ENCODE measurements around the gene FKBP4. TPM values are rescaled to one million over a fixed set of nuclear protein-coding genes. Genes with fewer than 3 reads are reported as not detected.

FKBP4 gene
- polyA plus RNA-seq, 1 experiment, result 34.1 TPM

DNA sequence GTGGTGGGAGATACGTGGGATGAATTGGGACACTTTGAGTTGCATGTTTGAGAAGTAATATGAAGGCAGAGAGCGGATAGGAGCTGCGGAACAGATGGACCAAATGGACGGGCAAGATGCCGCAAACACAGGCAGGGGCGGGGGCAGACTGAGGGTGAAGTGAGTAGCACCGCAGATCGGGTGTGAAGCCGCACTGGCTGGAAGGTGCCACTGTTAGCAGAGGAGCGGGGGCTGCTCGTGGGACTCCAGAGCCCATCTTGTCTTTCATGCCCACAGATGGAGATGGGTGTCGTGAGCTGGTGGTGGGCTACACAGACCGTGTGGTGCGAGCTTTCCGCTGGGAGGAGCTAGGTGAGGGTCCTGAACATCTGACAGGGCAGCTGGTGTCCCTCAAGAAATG, 25.0 kb downstream of the FKBP4 start:
- no peak for DNase-seq (ENCODE audit: low read depth, low spot score)
- no peak overlapping the region for H3K27ac ChIP-seq (ENCODE audit: low read depth, low read length)
- no peaks in the 10 kb centered on the region for H3K27me3 ChIP-seq (ENCODE audit: control insufficient read depth, insufficient read depth, low read length)
- ChIA-PET CTCF (interaction anchor here (0.7 to 1.2 kb wide), 2 partner anchors 15 to 221 kb away, joined by 3 to 4 read pairs; partner anchors contain the start of gene NRIP2), POLR2A (interaction anchor here (0.6 kb wide), 1 partner anchor 209 kb away, joined by 4 read pairs; no protein-coding TSS in a partner anchor)
- TF ChIP-seq, protein P1, sequence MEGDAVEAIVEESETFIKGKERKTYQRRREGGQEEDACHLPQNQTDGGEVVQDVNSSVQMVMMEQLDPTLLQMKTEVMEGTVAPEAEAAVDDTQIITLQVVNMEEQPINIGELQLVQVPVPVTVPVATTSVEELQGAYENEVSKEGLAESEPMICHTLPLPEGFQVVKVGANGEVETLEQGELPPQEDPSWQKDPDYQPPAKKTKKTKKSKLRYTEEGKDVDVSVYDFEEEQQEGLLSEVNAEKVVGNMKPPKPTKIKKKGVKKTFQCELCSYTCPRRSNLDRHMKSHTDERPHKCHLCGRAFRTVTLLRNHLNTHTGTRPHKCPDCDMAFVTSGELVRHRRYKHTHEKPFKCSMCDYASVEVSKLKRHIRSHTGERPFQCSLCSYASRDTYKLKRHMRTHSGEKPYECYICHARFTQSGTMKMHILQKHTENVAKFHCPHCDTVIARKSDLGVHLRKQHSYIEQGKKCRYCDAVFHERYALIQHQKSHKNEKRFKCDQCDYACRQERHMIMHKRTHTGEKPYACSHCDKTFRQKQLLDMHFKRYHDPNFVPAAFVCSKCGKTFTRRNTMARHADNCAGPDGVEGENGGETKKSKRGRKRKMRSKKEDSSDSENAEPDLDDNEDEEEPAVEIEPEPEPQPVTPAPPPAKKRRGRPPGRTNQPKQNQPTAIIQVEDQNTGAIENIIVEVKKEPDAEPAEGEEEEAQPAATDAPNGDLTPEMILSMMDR (IDR thresholded peaks at IDR 0.05; ENCODE audit: low read depth, low read length), result no peak
- H3K9me3 ChIP-seq (ENCODE audit: control insufficient read depth, insufficient read depth, low read length), result no peaks in the 10 kb centered on the region; the same call in 1 of the 2 replicates
- H3K4me3 ChIP-seq (ENCODE audit: low read depth, low read length), result no peak overlapping the region

DNA sequence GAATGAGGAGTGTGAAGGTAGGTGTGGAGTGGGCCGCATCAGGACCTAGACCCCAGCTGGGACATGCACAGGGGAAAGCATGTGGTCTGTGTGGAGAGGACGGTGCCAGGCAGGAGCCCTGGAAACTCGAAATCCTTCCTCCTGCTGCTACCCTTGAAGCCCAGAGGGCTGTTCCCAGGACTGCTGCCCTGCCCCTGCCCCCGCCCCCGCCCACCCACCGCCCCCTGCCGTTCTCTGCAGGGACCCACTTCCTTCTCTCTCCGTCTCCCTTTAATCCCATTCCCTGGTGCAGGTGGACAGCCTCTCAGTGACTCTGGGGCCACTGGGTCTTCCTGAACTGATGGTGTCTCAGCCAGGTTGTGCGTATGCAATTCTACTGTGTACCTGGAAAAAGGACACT, 25.7 kb downstream of the FKBP4 start:
- no peaks in the 10 kb centered on the region for H3K27me3 ChIP-seq (ENCODE audit: control insufficient read depth, insufficient read depth, low read length)
- no peak overlapping the region for H3K27ac ChIP-seq (ENCODE audit: low read depth, low read length)
- CTCF ChIA-PET, result interaction anchor here (1.2 kb wide), 1 partner anchor 221 kb away, joined by 3 read pairs; no protein-coding TSS in a partner anchor
- POLR2A ChIA-PET, result no interaction called here
- TF ChIP-seq, protein P1 (IDR thresholded peaks at IDR 0.05; ENCODE audit: low read depth, low read length), result no peak
- no peak for DNase-seq (ENCODE audit: low read depth, low spot score)
- H3K4me3 ChIP-seq (ENCODE audit: low read depth, low read length), result no peak overlapping the region
- H3K9me3 ChIP-seq (ENCODE audit: control insufficient read depth, insufficient read depth, low read length), result no peaks in the 10 kb centered on the region; the same call in 1 of the 2 replicates

DNA sequence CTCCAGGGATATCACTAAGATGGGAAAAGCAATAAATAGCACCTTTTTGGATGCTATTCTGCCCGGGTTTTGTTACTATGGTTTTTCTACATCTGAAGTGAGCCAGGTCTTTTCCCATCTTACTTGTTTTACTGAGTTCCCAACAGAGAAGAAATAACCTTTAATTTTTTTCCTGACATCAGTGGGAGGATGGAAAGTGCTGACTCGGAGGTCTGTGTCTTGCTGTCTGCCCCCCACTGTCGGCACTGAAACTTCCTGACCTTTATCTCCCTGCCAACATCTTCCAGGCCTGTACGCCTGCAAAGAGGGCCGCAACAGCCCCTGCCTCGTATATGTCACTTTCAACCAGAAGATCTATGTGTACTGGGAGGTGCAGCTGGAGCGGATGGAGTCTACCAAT, 28.7 kb downstream of the FKBP4 start:
- POLR2A ChIA-PET, result no interaction called here
- CTCF ChIA-PET, result interaction anchor here (0.8 kb wide), 1 partner anchor 8 kb away, joined by 4 read pairs; no protein-coding TSS in a partner anchor
- H3K9me3 ChIP-seq (ENCODE audit: control insufficient read depth, insufficient read depth, low read length), result no peaks in the 10 kb centered on the region; the same call in 1 of the 2 replicates
- no peak overlapping the region for H3K27ac ChIP-seq (ENCODE audit: low read depth, low read length)
- TF ChIP-seq, protein P1 (IDR thresholded peaks at IDR 0.05; ENCODE audit: low read depth, low read length), result no peak
- H3K27me3 ChIP-seq (ENCODE audit: control insufficient read depth, insufficient read depth, low read length), result no peaks in the 10 kb centered on the region
- DNase-seq (ENCODE audit: low read depth, low spot score), result no peak
- no peak overlapping the region for H3K4me3 ChIP-seq (ENCODE audit: low read depth, low read length)

DNA sequence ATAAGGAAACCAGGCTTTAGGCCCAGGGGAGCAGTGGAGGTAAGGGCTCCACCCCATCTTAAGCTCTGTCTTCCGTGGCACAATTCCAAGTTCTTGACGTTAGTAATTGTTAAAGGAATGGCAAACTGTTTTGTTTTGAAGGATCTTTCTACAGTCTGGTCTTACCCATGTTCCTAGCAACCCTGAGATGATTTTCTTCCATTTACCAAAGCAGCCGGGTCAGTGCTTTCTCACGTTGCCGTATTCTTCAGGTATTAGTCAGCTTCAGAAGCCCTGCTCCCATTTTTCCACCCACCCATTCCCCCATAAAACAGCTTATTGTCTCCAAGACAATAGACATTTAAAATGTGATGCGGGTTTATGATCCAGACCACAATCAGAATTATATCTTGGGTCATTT, 29.8 kb downstream of the FKBP4 start:
- no peak for DNase-seq (ENCODE audit: low read depth, low spot score)
- ChIA-PET POLR2A (no interaction called here), CTCF (interaction anchor here (1.1 kb wide), 1 partner anchor 11 kb away, joined by 3 read pairs; no protein-coding TSS in a partner anchor)
- Histone ChIP-seq H3K27me3 (ENCODE audit: control insufficient read depth, insufficient read depth, low read length) (no peaks in the 10 kb centered on the region), H3K4me3 (ENCODE audit: low read depth, low read length) (no peak overlapping the region), H3K9me3 (ENCODE audit: control insufficient read depth, insufficient read depth, low read length) (no peaks in the 10 kb centered on the region; the same call in 1 of the 2 replicates), H3K27ac (ENCODE audit: low read depth, low read length) (no peak overlapping the region)
- TF ChIP-seq, protein P1 (IDR thresholded peaks at IDR 0.05; ENCODE audit: low read depth, low read length), result no peak

DNA sequence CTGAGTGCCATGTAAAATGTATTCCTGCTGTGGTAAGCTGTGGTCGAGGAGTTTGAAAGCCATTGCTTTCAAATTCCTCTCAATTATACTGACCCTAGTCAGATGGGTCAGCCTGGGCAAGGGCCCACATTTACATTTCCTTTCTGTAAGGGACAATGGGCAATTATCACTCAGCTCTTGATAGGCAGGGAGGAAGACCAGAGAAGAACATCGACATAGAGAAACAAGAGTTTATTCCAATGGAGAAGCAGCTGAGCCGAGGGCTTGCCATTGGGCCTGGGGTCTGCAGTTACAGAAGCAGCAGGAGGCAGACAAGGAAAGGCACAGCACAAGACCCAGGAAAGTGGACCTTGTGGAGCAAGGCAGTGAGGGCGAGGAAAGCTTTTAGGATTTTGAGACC, 30.4 kb downstream of the FKBP4 start:
- CTCF ChIA-PET, result interaction anchor here (0.5 to 1.1 kb wide), 2 partner anchors 12 to 17 kb away, joined by 3 read pairs; no protein-coding TSS in a partner anchor
- no peaks in the 10 kb centered on the region for H3K27me3 ChIP-seq (ENCODE audit: control insufficient read depth, insufficient read depth, low read length)
- H3K27ac ChIP-seq (ENCODE audit: low read depth, low read length), result no peak overlapping the region
- TF ChIP-seq, protein P1 (IDR thresholded peaks at IDR 0.05; ENCODE audit: low read depth, low read length), result no peak
- no peak overlapping the region for H3K4me3 ChIP-seq (ENCODE audit: low read depth, low read length)
- POLR2A ChIA-PET, result no interaction called here
- DNase-seq (ENCODE audit: low read depth, low spot score), result no peak
- H3K9me3 ChIP-seq (ENCODE audit: control insufficient read depth, insufficient read depth, low read length), result no peaks in the 10 kb centered on the region

All from AG04450 (cell line).